Measurements from ENCODE around the gene SYP. TPM values are rescaled to one million over a fixed set of nuclear protein-coding genes. Genes with fewer than 3 reads are reported as not detected.

Gene SYP
- total and polyA plus RNA-seq, 2 donors (not counting 3 experiments of a cell fraction or from before 2014, with no cell fraction given) = 0.21 to 0.77 TPM

DNA sequence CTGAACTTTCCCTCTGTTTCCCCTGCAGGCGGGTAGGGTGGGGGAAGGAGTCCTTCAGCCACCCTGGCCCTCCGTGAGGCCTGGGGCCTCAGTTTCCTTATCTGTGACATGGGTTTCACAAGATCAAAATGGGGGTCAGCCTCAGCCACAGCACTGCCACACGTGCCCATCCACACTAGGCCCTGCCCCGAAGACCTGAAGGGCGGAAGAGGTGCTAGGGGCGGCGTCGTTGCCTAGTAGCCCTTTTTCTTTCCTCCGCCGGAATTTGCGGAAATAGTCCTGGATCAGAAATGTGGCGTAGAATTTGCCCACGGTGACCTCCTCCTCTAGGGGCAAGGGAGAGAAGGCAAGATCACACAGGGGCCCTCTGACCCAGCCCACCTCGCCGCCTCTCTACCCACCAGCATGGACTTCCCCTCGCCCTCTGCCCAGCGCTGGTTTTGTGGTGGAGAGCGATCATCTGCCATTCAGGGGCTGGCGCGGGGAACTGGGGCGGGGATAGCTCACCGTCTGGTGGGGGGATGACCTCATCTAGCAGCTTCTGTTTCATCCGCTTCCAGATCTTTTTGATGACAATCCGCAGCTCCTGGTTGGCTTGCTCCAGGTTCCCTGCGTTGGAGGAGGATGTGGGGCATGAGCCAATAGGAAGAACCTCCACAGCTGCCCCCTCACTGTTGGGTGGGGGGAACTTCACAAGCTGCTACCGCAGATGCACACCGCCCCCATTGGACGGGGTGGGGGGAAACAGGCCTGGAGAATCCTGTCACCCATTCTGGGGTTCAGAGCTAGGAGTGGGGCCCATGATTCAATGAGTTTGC lies 9.7 kb upstream of the SYP start:
- Histone ChIP-seq H3K4me3 (replicated peaks in 1 of 3; ENCODE audit: insufficient read depth in 1 of 3, low read depth in 1 of 3, low read length in 3 of 3) (no peak overlapping the region), H3K9me1 (replicated peaks; ENCODE audit: control insufficient read depth, extremely low read depth, insufficient read depth, low read length) (no peaks in the 10 kb centered on the region), H2AFZ (ENCODE audit: low read depth, low read length) (no peak overlapping the region), H3K79me2 (ENCODE audit: control insufficient read depth, insufficient read depth, low read length) (no peaks in the 10 kb centered on the region), H3K27me3 (ENCODE audit: control insufficient read depth in 2 of 2, insufficient read depth in 2 of 2, low read length in 2 of 2) (no peaks in the 10 kb centered on the region), H3K4me2 (ENCODE audit: insufficient read depth, low read length) (peak overlapping the region; percentile 17), H4K20me1 (replicated peaks; ENCODE audit: control insufficient read depth, extremely low read depth, insufficient read depth, low read length) (no peaks in the 10 kb centered on the region), H3K9ac (replicated peaks; ENCODE audit: extremely low read depth, insufficient read depth, low read length) (no peak overlapping the region), H3K27ac (ENCODE audit: insufficient read depth, low read depth, low read length) (no peak overlapping the region), H3K9me3 (replicated peaks; ENCODE audit: control insufficient read depth, insufficient read depth, low read length) (no peaks in the 10 kb centered on the region), H3K36me3 (ENCODE audit: control insufficient read depth in 2 of 2, extremely low read depth in 1 of 2, insufficient read depth in 2 of 2, low read length in 2 of 2) (no peaks in the 10 kb centered on the region), H3K4me1 (ENCODE audit: control insufficient read depth, extremely low read depth, insufficient read depth, low read length) (no peaks in the 10 kb centered on the region)
- DNase-seq (ENCODE audit: low read depth, low spot score) = no peak
- intact Hi-C loops (cut with micrococcal nuclease) = no loop called here
- CTCF ChIA-PET = no interaction called here
- dilution Hi-C loops (cut with MboI; ENCODE audit: extremely low pct_ligation_motif_present, low sequenced_read_pairs) = no loop called here
- BruUV-seq (replicated peaks) = no TSS peak
- TF ChIP-seq POLR2AphosphoS5 (IDR thresholded peaks at IDR 0.05; ENCODE audit: insufficient read depth, low read depth, low read length) (no peak), FOS (IDR thresholded peaks at IDR 0.05; ENCODE audit: borderline replicate concordance, insufficient read depth, low read length) (no peak), MYC (IDR thresholded peaks at IDR 0.05; ENCODE audit: low read depth, low read length) (no peak), JUN (IDR thresholded peaks at IDR 0.05; ENCODE audit: borderline replicate concordance, insufficient read depth, insufficient read length, low read depth) (no peak), POLR2A (IDR thresholded peaks at IDR 0.05; ENCODE audit: low read depth, low read length) (no peak), EZH2 (IDR thresholded peaks at IDR 0.05; ENCODE audit: borderline replicate concordance, low read depth, low read length, severe bottlenecking) (no peak), GATA2 (IDR thresholded peaks at IDR 0.05; ENCODE audit: insufficient read depth, insufficient read length, low read depth, low read length) (no peak)
- TF ChIP-seq, protein P1, sequence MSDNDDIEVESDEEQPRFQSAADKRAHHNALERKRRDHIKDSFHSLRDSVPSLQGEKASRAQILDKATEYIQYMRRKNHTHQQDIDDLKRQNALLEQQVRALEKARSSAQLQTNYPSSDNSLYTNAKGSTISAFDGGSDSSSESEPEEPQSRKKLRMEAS (IDR thresholded peaks at IDR 0.05; ENCODE audit: insufficient read depth, insufficient read length) = no peak
- POLR2A ChIA-PET = no interaction called here
- FAIRE-seq = no peak
